NCI-H226 (cell line): ENCODE data around the gene ZFP57.

ENCODE experiments used
- DNase-seq: peaks from one replicate; pipeline ENCODE4 v3.0.0-alpha.2; 2015

The ZFP57 gene

GRCh38 chr6:29652198-29652584 lies 28.8 kb downstream of the ZFP57 start:
- no peak for DNase-seq

GRCh38 chr6:29651413-29652197 lies 29.3 kb downstream of the ZFP57 start:
- DNase-seq = no peak

GRCh38 chr6:29649701-29650673 lies 31.0 kb downstream of the ZFP57 start:
- DNase-seq = peak; percentile 89

GRCh38 chr6:29647927-29648642 lies 32.9 kb downstream of the ZFP57 start:
- peak; percentile 38 for DNase-seq

- no peak for DNase-seq
Observed at GRCh38 chr6:29641430-29642148, 39.4 kb downstream of the ZFP57 start.

GRCh38 chr6:29637247-29637646 lies 43.7 kb downstream of the ZFP57 start:
- DNase-seq = no peak

GRCh38 chr6:29633534-29633905 lies 47.4 kb downstream of the ZFP57 start:
- DNase-seq = no peak

GRCh38 chr6:29632789-29633533 lies 48.0 kb downstream of the ZFP57 start, which contains the start of gene GABBR1:
GABBR1 (minus strand) TSS chr6:29633183; CDS start chr6:29632385, 798 bp downstream.
- DNase-seq = peak; percentile 83

GRCh38 chr6:29631860-29632731 lies 48.9 kb downstream of the ZFP57 start:
- DNase-seq = peak; percentile 43

- no peak for DNase-seq
Observed at GRCh38 chr6:29631209-29631810, 49.6 kb downstream of the ZFP57 start.

GRCh38 chr6:29630315-29630714 lies 50.6 kb downstream of the ZFP57 start:
- DNase-seq = no peak

GRCh38 chr6:29629571-29629970 lies 51.4 kb downstream of the ZFP57 start:
- no peak for DNase-seq

- peak; percentile 56 for DNase-seq
Observed at GRCh38 chr6:29628419-29629281, 52.3 kb downstream of the ZFP57 start.

- peak; percentile 63 for DNase-seq
Observed at GRCh38 chr6:29627755-29628418, 53.1 kb downstream of the ZFP57 start.

GRCh38 chr6:29626948-29627754 lies 53.8 kb downstream of the ZFP57 start:
- DNase-seq = no peak

- no peak for DNase-seq
Observed at GRCh38 chr6:29625337-29625930, 55.5 kb downstream of the ZFP57 start.

- DNase-seq = no peak
Observed at GRCh38 chr6:29624520-29624961, 56.4 kb downstream of the ZFP57 start.
